HG03103 (cell line): ENCODE measurements around the gene PCDH12.

Source experiments
- ATAC-seq: cut with Tn5 transposase; IDR thresholded peaks from one replicate; pipeline ENCODE4 v1.9.1; 2021; ENCODE audit warnings: low read depth; ENCODE audit not compliant: unreplicated experiment

PCDH12 gene

GRCh38 chr5:141913560-141914198, 44.3 kb downstream of the PCDH12 start:
- no peak for ATAC-seq

GRCh38 chr5:141910271-141910673, 47.7 kb downstream of the PCDH12 start:
- no peak for ATAC-seq

GRCh38 chr5:141909212-141909611, 48.8 kb downstream of the PCDH12 start:
- no peak for ATAC-seq

- ATAC-seq = no peak
Measured at GRCh38 chr5:141908796-141909195, 49.2 kb downstream of the PCDH12 start.

- no peak for ATAC-seq
Measured at GRCh38 chr5:141906972-141907371, 51.0 kb downstream of the PCDH12 start.

- ATAC-seq = no peak
Measured at GRCh38 chr5:141906517-141906916, 51.5 kb downstream of the PCDH12 start.

- ATAC-seq = no peak
Measured at GRCh38 chr5:141904551-141904950, 53.5 kb downstream of the PCDH12 start.

- ATAC-seq = no peak
Measured at GRCh38 chr5:141903261-141903660, 54.7 kb downstream of the PCDH12 start.

- no peak for ATAC-seq
Measured at GRCh38 chr5:141902015-141902814, 55.8 kb downstream of the PCDH12 start.

GRCh38 chr5:141898448-141899049, 59.5 kb downstream of the PCDH12 start:
- ATAC-seq = no peak

- ATAC-seq = no peak
Measured at GRCh38 chr5:141897425-141897824, 60.6 kb downstream of the PCDH12 start.
